Upper lobe of right lung (tissue), 1 donor: ENCODE results near the gene SNX33. TPM values are rescaled to one million over a fixed set of nuclear protein-coding genes. Genes with fewer than 3 reads are reported as not detected.

ENCODE experiments used
- ATAC-seq: fragments of 200-7000 bp; cut with Tn5 transposase; one replicate; pipeline ENCODE4 v1.9.1; 2020; ENCODE audit warnings: mild to moderate bottlenecking, moderate library complexity
- DNase-seq: peaks from one replicate; pipeline ENCODE4 v3.0.0-alpha.2; 2020
- H3K27ac ChIP-seq: fragments of 200-600 bp; one replicate; pipeline ENCODE4 v1.8.0; 2022
- H3K27me3 ChIP-seq: fragments of 200-600 bp; one replicate; pipeline ENCODE4 v1.8.0; 2022; ENCODE audit warnings: mild to moderate bottlenecking
- H3K36me3 ChIP-seq: fragments of 200-600 bp; one replicate; pipeline ENCODE4 v1.8.0; 2022
- H3K4me1 ChIP-seq: fragments of 200-600 bp; one replicate; pipeline ENCODE4 v1.8.0; 2022
- H3K4me3 ChIP-seq: fragments of 200-600 bp; one replicate; pipeline ENCODE4 v1.8.0; 2022; ENCODE audit warnings: mild to moderate bottlenecking
- H3K9me3 ChIP-seq: fragments of 200-600 bp; one replicate; pipeline ENCODE4 v1.8.0; 2022
- CTCF ChIP-seq: fragments of 200-600 bp; IDR thresholded peaks from one replicate; pipeline ENCODE4 v1.8.0; 2022; ENCODE audit warnings: antibody characterized with exemption
- intact Hi-C: fragments of 100-400 bp; cut with DNase I; formaldehyde crosslinking; loops from one replicate; pipeline ENCODE4 v1.11.0; 2022
- long read RNA-seq: library from polyadenylated mRNA; unstranded; transcript quantifications from one replicate; pipeline ENCODE4 v2.0.0, GENCODE V29; 2021
- total RNA-seq: library from RNA; stranded (reverse); fragmentation: NEBNext Ultra II Directional; extraction: Animal tissue kit (Norgen Biotek cat#: 25700); gene quantifications from one replicate; pipeline ENCODE4 v1.2.1, GENCODE V29; 2021
- donor health status: DM: no; HTN: yes; CAD: no; lungs with severe emphysema.

Gene SNX33
- 31.0 TPM for total RNA-seq
- long read RNA-seq, full-length matches to known transcripts: 54 of 64 reads
- long read RNA-seq, partial matches to known transcripts: 0 of 64 reads
- long read RNA-seq, other reads (novel, unspliced or antisense): 10 of 64 reads

- H3K9me3 ChIP-seq: no peaks in the 10 kb centered on the region
- ATAC-seq: peak; percentile 91
- no peaks in the 10 kb centered on the region for H3K27me3 ChIP-seq
- peak within 1 kb of the TSS; percentile 98 for H3K27ac ChIP-seq
- peaks cover 49% of the 10 kb centered on the region for H3K4me1 ChIP-seq
- peak; percentile 55 for TF ChIP-seq CTCF
- intact Hi-C loops: no loop called here
- peak within 1 kb of the TSS; percentile 90 for H3K4me3 ChIP-seq
- DNase-seq: peak; percentile 92
- H3K36me3 ChIP-seq: no peaks in the 10 kb centered on the region
Observed at GRCh38 chr15:75647370-75648155, at the start of gene SNX33. TSS of gene SNX33 (plus strand) at chr15:75647912. CDS start at chr15:75649103, 1,191 bp downstream.

GRCh38 chr15:75598361-75598760 is 49.4 kb upstream of the SNX33 start:
- ATAC-seq (no peak), DNase-seq (no peak)
- no peak overlapping the region for H3K4me3 ChIP-seq
- H3K27ac ChIP-seq: no peak overlapping the region
- peaks cover 43% of the 10 kb centered on the region for H3K36me3 ChIP-seq
- no peak for TF ChIP-seq CTCF
- H3K27me3 ChIP-seq: no peaks in the 10 kb centered on the region
- intact Hi-C loops: no loop called here
- peaks cover 22% of the 10 kb centered on the region for H3K4me1 ChIP-seq
- H3K9me3 ChIP-seq: no peaks in the 10 kb centered on the region

- Histone ChIP-seq H3K36me3 (peaks cover 42% of the 10 kb centered on the region), H3K9me3 (no peaks in the 10 kb centered on the region), H3K4me1 (peaks cover 22% of the 10 kb centered on the region), H3K4me3 (no peak overlapping the region), H3K27me3 (no peaks in the 10 kb centered on the region), H3K27ac (no peak overlapping the region)
- intact Hi-C loops: no loop called here
- DNase-seq (no peak), ATAC-seq (no peak)
- no peak for TF ChIP-seq CTCF
Observed at GRCh38 chr15:75599401-75599800, 48.3 kb upstream of the SNX33 start.

- Histone ChIP-seq H3K4me3 (no peak overlapping the region), H3K27me3 (no peaks in the 10 kb centered on the region), H3K27ac (peak overlapping the region; percentile 17), H3K9me3 (no peaks in the 10 kb centered on the region), H3K4me1 (no peaks in the 10 kb centered on the region), H3K36me3 (peaks cover 71% of the 10 kb centered on the region)
- no peak for TF ChIP-seq CTCF
- intact Hi-C loops: no loop called here
- ATAC-seq: no peak
- no peak for DNase-seq
Observed at GRCh38 chr15:75606026-75606425, 41.7 kb upstream of the SNX33 start.

- no peak for TF ChIP-seq CTCF
- DNase-seq: peak; percentile 2
- Histone ChIP-seq H3K9me3 (no peaks in the 10 kb centered on the region), H3K36me3 (peaks cover 68% of the 10 kb centered on the region), H3K27me3 (no peaks in the 10 kb centered on the region), H3K27ac (peak overlapping the region; percentile 17), H3K4me3 (no peak overlapping the region), H3K4me1 (no peaks in the 10 kb centered on the region)
- no peak for ATAC-seq
- intact Hi-C loops: no loop called here
Observed at GRCh38 chr15:75606711-75607699, 40.7 kb upstream of the SNX33 start.
